ENCODE data around the gene MEF2D. TPM values are rescaled to one million over a fixed set of nuclear protein-coding genes. Genes with fewer than 3 reads are reported as not detected.

Gene MEF2D
- total and polyA plus RNA-seq, 2 experiments from 2014 or later = 35.1 to 64.6 TPM

GRCh38 chr1:156500793-156501506 lies 375 bp upstream of the MEF2D start:
- Histone ChIP-seq H3K9me3 (ENCODE audit: low read depth) (no peaks in the 10 kb centered on the region), H3K36me3 (no peaks in the 10 kb centered on the region), H3K4me3 (peak overlapping the region; percentile 95), H3K27ac (peak overlapping the region; percentile 99), H3K4me1 (ENCODE audit: low read depth) (peaks cover 64% of the 10 kb centered on the region), H3K27me3 (no peaks in the 10 kb centered on the region)
- peak; percentile 35 for TF ChIP-seq CTCF (IDR thresholded peaks at IDR 0.05; ENCODE audit: low read depth, low read length)
- DNase-seq (ENCODE audit: low read depth in 1 of 2, low spot score in 1 of 2) = peak; percentile 96 to 99

GRCh38 chr1:156499842-156500542 lies 583 bp downstream of the MEF2D start:
- Histone ChIP-seq H3K27ac (peak overlapping the region; percentile 99), H3K4me1 (ENCODE audit: low read depth) (peaks cover 69% of the 10 kb centered on the region), H3K36me3 (no peaks in the 10 kb centered on the region), H3K9me3 (ENCODE audit: low read depth) (no peaks in the 10 kb centered on the region), H3K27me3 (no peaks in the 10 kb centered on the region), H3K4me3 (peak overlapping the region; percentile 95)
- no peak for TF ChIP-seq CTCF (IDR thresholded peaks at IDR 0.05; ENCODE audit: low read depth, low read length)
- DNase-seq (ENCODE audit: low read depth in 1 of 2, low spot score in 1 of 2) = no peak

GRCh38 chr1:156499194-156499841 lies 1.3 kb downstream of the MEF2D start:
- Histone ChIP-seq H3K36me3 (no peaks in the 10 kb centered on the region), H3K4me1 (ENCODE audit: low read depth) (peaks cover 71% of the 10 kb centered on the region), H3K27ac (peak overlapping the region; percentile 99), H3K9me3 (ENCODE audit: low read depth) (no peaks in the 10 kb centered on the region), H3K4me3 (peak overlapping the region; percentile 95), H3K27me3 (no peaks in the 10 kb centered on the region)
- no peak for TF ChIP-seq CTCF (IDR thresholded peaks at IDR 0.05; ENCODE audit: low read depth, low read length)
- no peak for DNase-seq (ENCODE audit: low read depth in 1 of 2, low spot score in 1 of 2)

- no peaks in the 10 kb centered on the region for H3K9me3 ChIP-seq (ENCODE audit: low read depth)
- H3K4me1 ChIP-seq (ENCODE audit: low read depth) = peaks cover 71% of the 10 kb centered on the region
- peak overlapping the region; percentile 95 for H3K4me3 ChIP-seq
- no peak for TF ChIP-seq CTCF (IDR thresholded peaks at IDR 0.05; ENCODE audit: low read depth, low read length)
- H3K27me3 ChIP-seq = no peaks in the 10 kb centered on the region
- H3K27ac ChIP-seq = peak overlapping the region; percentile 99
- peak; percentile 57 to 66 for DNase-seq (ENCODE audit: low read depth in 1 of 2, low spot score in 1 of 2)
- H3K36me3 ChIP-seq = no peaks in the 10 kb centered on the region
Measured at GRCh38 chr1:156498432-156499193, 2.0 kb downstream of the MEF2D start.

GRCh38 chr1:156497743-156498431 lies 2.7 kb downstream of the MEF2D start:
- no peak for DNase-seq (ENCODE audit: low read depth in 1 of 2, low spot score in 1 of 2)
- no peak for TF ChIP-seq CTCF (IDR thresholded peaks at IDR 0.05; ENCODE audit: low read depth, low read length)
- peaks cover 71% of the 10 kb centered on the region for H3K4me1 ChIP-seq (ENCODE audit: low read depth)

More at GRCh38 chr1:156497743-156498431, 2.7 kb downstream of the MEF2D start:
- no peaks in the 10 kb centered on the region for H3K36me3 ChIP-seq
- peak overlapping the region; percentile 95 for H3K4me3 ChIP-seq
- H3K9me3 ChIP-seq (ENCODE audit: low read depth) = no peaks in the 10 kb centered on the region
- H3K27me3 ChIP-seq = no peaks in the 10 kb centered on the region
- H3K27ac ChIP-seq = no peak overlapping the region

Data from cardiac muscle cell (in vitro differentiated cells and primary cell).